HFF-Myc (cell line): Measurements from ENCODE around the gene TMEM178A.

ENCODE experiments used
- DNase-seq: peaks from one replicate; pipeline ENCODE4 v3.0.0-alpha.2; 2011; ENCODE audit warnings: low read depth; ENCODE audit errors: extremely low read depth
- H3K4me3 ChIP-seq: replicated peaks from 2 replicates; pipeline ENCODE4 v1.5.1; 2011; ENCODE audit warnings: low read depth, mild to moderate bottlenecking, control low read depth, low read length
- CTCF ChIP-seq: IDR thresholded peaks from 2 replicates; pipeline ENCODE4 v1.5.1; 2012; ENCODE audit warnings: mild to moderate bottlenecking, low read depth, low read length, control low read depth; ENCODE audit errors: missing control alignments

Gene TMEM178A

DNA sequence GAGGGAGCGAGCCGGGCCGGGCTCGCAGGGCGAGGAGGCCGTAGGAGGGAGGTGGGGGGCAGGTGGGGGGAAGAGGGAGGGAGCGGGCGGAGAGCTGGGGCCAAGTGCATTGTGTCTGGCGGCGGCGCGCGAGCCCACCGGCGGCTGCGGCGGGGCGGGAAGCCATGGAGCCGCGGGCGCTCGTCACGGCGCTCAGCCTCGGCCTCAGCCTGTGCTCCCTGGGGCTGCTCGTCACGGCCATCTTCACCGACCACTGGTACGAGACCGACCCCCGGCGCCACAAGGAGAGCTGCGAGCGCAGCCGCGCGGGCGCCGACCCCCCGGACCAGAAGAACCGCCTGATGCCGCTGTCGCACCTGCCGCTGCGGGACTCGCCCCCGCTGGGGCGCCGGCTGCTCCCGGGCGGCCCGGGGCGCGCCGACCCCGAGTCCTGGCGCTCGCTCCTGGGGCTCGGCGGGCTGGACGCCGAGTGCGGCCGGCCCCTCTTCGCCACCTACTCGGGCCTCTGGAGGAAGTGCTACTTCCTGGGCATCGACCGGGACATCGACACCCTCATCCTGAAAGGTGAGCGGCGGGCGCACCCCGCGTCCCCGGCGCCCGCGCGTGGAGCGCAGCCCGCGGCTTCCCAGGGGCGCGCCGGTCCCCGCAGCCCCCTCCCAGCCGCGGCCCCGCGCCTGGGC lies at the start of gene TMEM178A:
TMEM178A (plus strand) TSS at position 107 of the 680 bp plus-strand sequence; CDS start at position 165, 58 bp downstream.
- no peak for DNase-seq
- peak within 1 kb of the TSS; percentile 25 for H3K4me3 ChIP-seq
- no peak for TF ChIP-seq CTCF

DNA sequence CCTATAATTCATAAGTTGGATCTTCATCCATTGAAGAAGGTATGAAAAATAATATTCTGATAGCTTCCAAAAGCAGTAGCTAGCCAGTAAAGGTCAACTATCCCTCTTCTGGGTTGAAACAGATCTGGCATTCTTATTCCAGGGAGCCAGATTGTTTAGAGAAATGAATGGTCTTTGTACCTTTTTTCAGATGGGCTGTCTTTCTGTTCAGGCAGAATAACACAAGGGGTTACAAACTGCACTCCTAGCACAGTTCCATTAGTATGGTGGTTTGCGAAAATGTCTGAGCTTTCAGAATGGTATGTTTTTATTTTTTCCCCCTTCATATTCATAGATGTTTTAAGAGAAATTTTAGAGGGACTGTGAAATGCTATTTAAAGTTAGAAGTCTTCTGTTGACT lies 47.5 kb upstream of the TMEM178A start:
- H3K4me3 ChIP-seq: no peak overlapping the region
- DNase-seq: no peak
- TF ChIP-seq CTCF: no peak

DNA sequence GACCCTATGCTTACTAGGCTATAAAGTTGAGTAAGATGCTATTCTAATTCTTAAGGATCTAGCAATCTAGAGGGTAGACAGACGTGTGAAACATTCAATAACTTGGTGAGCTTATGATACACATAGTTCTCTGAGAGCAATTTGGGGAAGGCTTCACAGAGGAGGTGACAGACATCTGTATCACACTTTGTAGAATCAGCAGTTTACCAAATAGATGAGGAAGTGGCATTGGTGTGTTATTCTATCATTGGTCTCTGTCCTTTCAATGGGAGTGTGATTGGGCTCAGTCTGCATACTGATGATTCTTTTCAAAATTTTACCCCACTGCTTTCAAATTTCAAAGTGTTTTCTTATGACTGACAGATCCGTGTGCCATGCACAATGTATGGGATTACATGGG lies 47.0 kb upstream of the TMEM178A start:
- DNase-seq: no peak
- H3K4me3 ChIP-seq: no peak overlapping the region
- no peak for TF ChIP-seq CTCF

DNA sequence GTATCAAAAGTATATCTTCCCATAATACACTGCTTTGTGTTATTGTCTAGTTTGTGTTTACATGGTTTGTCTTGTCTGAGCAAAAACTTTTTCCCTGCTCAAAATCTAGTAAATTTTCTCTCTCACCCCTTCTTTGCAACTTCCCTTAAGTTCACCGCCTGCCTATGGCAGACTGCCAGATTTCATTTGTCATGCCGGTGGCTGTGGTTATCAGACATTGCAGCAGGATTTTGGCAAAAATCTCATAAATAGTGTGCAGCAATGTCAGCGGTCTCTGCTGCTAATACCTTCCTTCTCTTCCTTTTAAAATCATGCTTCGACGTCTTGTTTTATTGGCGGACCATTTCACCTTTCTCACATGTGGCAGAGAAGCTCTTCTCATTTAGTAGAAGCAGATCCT lies 45.6 kb upstream of the TMEM178A start:
- TF ChIP-seq CTCF: no peak
- no peak overlapping the region for H3K4me3 ChIP-seq
- DNase-seq: peak; percentile 54

GRCh38 chr2:39621596-39621995 lies 44.1 kb upstream of the TMEM178A start:
- TF ChIP-seq CTCF: no peak
- H3K4me3 ChIP-seq: no peak overlapping the region
- DNase-seq: no peak

GRCh38 chr2:39622860-39623259 lies 42.9 kb upstream of the TMEM178A start:
- no peak overlapping the region for H3K4me3 ChIP-seq
- no peak for DNase-seq
- TF ChIP-seq CTCF: no peak

DNA sequence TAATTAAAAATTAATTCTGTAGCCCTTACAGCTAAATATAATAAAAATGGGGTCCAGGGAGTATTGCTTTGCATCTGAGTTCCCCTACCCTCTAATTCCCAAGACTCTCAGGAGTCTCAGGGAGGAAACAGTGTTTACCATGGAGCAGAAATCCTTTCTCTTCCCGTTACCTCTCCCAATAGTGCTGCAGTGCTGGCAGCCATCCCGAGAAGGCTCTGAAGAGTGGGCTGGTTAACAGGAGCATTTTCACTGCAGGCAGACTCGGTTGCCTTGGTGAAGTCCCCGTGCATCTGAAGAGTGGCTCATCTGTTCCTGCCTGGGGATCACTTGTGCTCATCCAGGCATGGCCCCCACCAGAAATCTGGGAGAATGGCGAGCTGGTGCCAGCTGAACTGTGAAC lies 41.8 kb upstream of the TMEM178A start:
- no peak overlapping the region for H3K4me3 ChIP-seq
- no peak for TF ChIP-seq CTCF
- no peak for DNase-seq
